Measurements from ENCODE around the gene AHI1. TPM values are rescaled to one million over a fixed set of nuclear protein-coding genes. Genes with fewer than 3 reads are reported as not detected.

The AHI1 gene
- total and polyA plus RNA-seq, 2 of the 13 experiments (the other 11 are each of a cell fraction or from before 2014, with no cell fraction given) = 7.2 to 18.6 TPM

DNA sequence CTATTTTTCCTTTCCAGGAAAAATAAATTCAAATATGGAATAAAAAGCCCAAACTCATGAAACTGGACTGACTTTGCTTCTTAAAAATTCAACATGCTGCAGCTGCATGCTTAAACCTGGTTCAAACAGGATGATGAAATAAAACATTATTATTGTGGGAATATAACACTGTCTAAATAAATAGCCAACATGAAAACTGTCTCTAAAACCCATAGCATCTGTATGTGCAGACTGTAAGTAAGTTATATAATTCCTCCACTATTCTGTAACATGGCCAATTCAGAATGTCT lies 30.4 kb upstream of the AHI1 start (continued):
- TF ChIP-seq, protein P1, sequence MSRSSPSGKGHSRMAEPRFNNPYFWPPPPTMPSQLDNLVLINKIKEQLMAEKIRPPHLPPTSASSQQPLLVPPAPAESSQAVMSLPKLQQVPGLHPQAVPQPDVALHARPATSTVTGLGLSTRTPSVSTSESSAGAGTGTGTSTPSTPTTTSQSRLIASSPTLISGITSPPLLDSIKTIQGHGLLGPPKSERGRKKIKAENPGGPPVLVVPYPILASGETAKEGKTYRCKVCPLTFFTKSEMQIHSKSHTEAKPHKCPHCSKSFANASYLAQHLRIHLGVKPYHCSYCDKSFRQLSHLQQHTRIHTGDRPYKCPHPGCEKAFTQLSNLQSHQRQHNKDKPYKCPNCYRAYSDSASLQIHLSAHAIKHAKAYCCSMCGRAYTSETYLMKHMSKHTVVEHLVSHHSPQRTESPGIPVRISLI (CRISPR knock-in tag; IDR thresholded peaks at IDR 0.05; ENCODE audit: borderline replicate concordance) = no peak

DNA sequence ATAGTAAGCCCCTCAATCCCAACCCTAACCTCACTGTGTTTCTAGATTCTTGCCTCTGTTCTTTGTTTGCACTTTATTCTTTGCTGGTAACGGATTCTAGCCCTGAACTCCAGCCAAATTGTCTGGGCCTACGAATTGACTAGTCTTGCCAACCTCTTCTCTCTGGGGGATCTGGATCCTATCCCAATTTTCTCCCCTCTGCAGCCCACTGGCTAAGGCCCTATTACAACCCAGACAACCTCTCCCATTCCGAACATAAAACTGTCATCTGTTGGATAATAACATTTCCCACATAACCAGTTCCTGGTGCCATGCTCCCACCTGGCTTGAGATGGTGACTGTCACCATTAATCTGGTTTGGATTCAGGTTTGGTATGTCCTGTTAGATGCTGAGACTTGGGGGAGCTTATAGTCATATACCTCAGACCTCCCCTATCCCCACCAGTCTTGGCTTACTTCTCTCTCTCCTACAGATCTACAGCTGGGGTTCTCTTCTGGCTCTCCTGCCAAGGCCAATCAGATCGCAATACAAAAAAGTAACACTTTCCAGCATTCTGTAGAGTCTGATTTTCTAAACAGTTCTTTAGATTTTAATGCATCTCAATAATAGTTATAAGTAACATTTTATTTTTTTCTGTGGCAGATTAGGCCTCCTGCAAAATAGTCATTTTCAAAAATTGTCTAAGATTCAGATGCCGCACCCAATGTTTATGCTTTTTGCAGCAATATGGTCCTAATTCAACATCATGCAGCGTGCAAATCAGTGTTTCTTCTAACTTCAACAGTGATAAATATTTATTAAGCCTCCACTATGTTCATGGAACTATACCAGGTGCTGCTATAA lies 29.8 kb upstream of the AHI1 start:
- FAIRE-seq (no peak), ATAC-seq (no peak), DNase-seq (ENCODE audit: low spot score) (no peak)
- Histone ChIP-seq H3K4me1 (ENCODE audit: insufficient read depth, low read length) (0 out of 2 replicates have a peak, but pooled peaks cover 7% of the 10 kb centered on the region), H3K4me3 (replicated peaks in 1 of 3; ENCODE audit: insufficient read depth in 1 of 3, low read depth in 2 of 3, low read length in 3 of 3) (no peak overlapping the region), H3K9ac (ENCODE audit: insufficient read depth, low read depth, low read length) (no peak overlapping the region), H3K27ac (ENCODE audit: extremely low read length, insufficient read depth, low read length) (no peak overlapping the region), H3K36me3 (replicated peaks in 1 of 2; ENCODE audit: control insufficient read depth in 1 of 2, insufficient read depth in 2 of 2, low read length in 2 of 2) (no peaks in the 10 kb centered on the region), H4K20me1 (ENCODE audit: insufficient read depth, low read length) (no peaks in the 10 kb centered on the region), H3K27me3 (ENCODE audit: control insufficient read depth in 1 of 2, insufficient read depth in 2 of 2, low read length in 2 of 2) (no peaks in the 10 kb centered on the region; a peak in 1 of 5 replicates), H3K79me2 (ENCODE audit: insufficient read depth, low read length) (no peaks in the 10 kb centered on the region), H2AFZ (ENCODE audit: low read length) (no peak overlapping the region), H3K4me2 (ENCODE audit: low read depth, low read length) (no peak overlapping the region), H3K9me3 (ENCODE audit: low read length) (no peaks in the 10 kb centered on the region)
- intact Hi-C loops (cut with micrococcal nuclease; ENCODE audit: unreplicated experiment) = no loop called here
- in situ Hi-C loops (cut with HindIII; ENCODE audit: extremely low pct_ligation_motif_present, low pct_unique_long_range_greater_than_20kb) = loop anchor here (25.0 kb wide), 1 partner anchor 785 kb away; no protein-coding TSS in a partner anchor
- no TSS peak for BruUV-seq (replicated peaks)
- ChIA-PET CTCF (ENCODE audit: low intra/inter-chr PET ratio, low total read pairs) (no interaction called here), POLR2A (no interaction called here)
- 20% methylated on average over 6 of the region's 6 CpGs for WGBS (ENCODE audit: low lambda C conversion rate)
- TF ChIP-seq, protein P2, sequence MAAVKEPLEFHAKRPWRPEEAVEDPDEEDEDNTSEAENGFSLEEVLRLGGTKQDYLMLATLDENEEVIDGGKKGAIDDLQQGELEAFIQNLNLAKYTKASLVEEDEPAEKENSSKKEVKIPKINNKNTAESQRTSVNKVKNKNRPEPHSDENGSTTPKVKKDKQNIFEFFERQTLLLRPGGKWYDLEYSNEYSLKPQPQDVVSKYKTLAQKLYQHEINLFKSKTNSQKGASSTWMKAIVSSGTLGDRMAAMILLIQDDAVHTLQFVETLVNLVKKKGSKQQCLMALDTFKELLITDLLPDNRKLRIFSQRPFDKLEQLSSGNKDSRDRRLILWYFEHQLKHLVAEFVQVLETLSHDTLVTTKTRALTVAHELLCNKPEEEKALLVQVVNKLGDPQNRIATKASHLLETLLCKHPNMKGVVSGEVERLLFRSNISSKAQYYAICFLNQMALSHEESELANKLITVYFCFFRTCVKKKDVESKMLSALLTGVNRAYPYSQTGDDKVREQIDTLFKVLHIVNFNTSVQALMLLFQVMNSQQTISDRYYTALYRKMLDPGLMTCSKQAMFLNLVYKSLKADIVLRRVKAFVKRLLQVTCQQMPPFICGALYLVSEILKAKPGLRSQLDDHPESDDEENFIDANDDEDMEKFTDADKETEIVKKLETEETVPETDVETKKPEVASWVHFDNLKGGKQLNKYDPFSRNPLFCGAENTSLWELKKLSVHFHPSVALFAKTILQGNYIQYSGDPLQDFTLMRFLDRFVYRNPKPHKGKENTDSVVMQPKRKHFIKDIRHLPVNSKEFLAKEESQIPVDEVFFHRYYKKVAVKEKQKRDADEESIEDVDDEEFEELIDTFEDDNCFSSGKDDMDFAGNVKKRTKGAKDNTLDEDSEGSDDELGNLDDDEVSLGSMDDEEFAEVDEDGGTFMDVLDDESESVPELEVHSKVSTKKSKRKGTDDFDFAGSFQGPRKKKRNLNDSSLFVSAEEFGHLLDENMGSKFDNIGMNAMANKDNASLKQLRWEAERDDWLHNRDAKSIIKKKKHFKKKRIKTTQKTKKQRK (IDR thresholded peaks at IDR 0.05; ENCODE audit: low read length) = no peak
- TF ChIP-seq ZNF724P (CRISPR knock-in tag; IDR thresholded peaks at IDR 0.05; ENCODE audit: borderline replicate concordance) (no peak), MBNL3 (CRISPR knock-in tag; conservative IDR thresholded peaks at IDR 0.05) (no peak), DNMT1 (CRISPR knock-in tag; IDR thresholded peaks at IDR 0.05) (no peak), GFI1 (CRISPR knock-in tag; IDR thresholded peaks at IDR 0.05; ENCODE audit: borderline replicate concordance) (no peak), ZNF12 (CRISPR knock-in tag; IDR thresholded peaks at IDR 0.05) (no peak), SRY (CRISPR knock-in tag; IDR thresholded peaks at IDR 0.05) (no peak), TRIM24 (CRISPR knock-in tag; IDR thresholded peaks at IDR 0.05) (no peak), ZNF816 (CRISPR knock-in tag; IDR thresholded peaks at IDR 0.05; ENCODE audit: borderline replicate concordance) (no peak), PCBP1 (IDR thresholded peaks at IDR 0.05; ENCODE audit: borderline replicate concordance, low read depth, low read length) (no peak)
- TF ChIP-seq, protein P3, sequence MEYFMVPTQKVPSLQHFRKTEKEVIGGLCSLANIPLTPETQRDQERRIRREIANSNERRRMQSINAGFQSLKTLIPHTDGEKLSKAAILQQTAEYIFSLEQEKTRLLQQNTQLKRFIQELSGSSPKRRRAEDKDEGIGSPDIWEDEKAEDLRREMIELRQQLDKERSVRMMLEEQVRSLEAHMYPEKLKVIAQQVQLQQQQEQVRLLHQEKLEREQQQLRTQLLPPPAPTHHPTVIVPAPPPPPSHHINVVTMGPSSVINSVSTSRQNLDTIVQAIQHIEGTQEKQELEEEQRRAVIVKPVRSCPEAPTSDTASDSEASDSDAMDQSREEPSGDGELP (IDR thresholded peaks at IDR 0.05; ENCODE audit: borderline replicate concordance, low read depth) = no peak
- TF ChIP-seq, protein P4, sequence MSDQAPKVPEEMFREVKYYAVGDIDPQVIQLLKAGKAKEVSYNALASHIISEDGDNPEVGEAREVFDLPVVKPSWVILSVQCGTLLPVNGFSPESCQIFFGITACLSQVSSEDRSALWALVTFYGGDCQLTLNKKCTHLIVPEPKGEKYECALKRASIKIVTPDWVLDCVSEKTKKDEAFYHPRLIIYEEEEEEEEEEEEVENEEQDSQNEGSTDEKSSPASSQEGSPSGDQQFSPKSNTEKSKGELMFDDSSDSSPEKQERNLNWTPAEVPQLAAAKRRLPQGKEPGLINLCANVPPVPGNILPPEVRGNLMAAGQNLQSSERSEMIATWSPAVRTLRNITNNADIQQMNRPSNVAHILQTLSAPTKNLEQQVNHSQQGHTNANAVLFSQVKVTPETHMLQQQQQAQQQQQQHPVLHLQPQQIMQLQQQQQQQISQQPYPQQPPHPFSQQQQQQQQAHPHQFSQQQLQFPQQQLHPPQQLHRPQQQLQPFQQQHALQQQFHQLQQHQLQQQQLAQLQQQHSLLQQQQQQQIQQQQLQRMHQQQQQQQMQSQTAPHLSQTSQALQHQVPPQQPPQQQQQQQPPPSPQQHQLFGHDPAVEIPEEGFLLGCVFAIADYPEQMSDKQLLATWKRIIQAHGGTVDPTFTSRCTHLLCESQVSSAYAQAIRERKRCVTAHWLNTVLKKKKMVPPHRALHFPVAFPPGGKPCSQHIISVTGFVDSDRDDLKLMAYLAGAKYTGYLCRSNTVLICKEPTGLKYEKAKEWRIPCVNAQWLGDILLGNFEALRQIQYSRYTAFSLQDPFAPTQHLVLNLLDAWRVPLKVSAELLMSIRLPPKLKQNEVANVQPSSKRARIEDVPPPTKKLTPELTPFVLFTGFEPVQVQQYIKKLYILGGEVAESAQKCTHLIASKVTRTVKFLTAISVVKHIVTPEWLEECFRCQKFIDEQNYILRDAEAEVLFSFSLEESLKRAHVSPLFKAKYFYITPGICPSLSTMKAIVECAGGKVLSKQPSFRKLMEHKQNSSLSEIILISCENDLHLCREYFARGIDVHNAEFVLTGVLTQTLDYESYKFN (CRISPR knock-in tag; conservative IDR thresholded peaks at IDR 0.05) = no peak
